Frontal cortex (tissue), 4 donors: Measurements from ENCODE around the gene EXOC3. TPM values are rescaled to one million over a fixed set of nuclear protein-coding genes. Genes with fewer than 3 reads are reported as not detected.
"Not testable (repeated sequence)": the region's sequence is repeated elsewhere in the genome, so short reads cannot be mapped to it uniquely, and the experiment has no call there.

ENCODE experiments used
- DNase-seq, 2 donors: peaks; one replicate each; pipeline ENCODE4 v3.0.0; 2012; ENCODE audit warnings: low spot score in 2 of 2
- FAIRE-seq: peaks from 2 replicates; lab custom pipeline; 2012; peaks lifted over from hg19 to GRCh38; lab: Jason Lieb, UNC
- total RNA-seq: library from RNA; depleted of rRNA; stranded (reverse); fragments of >200 nt; gene quantifications from one replicate; pipeline ENCODE4 v1.2.3, GENCODE V29; 2014
- donor health status: control.
- donor health status: control.
- donor health status: control.

Gene EXOC3
- total RNA-seq, 1 donor from 2014 or later: 22.4 TPM

GRCh38 chr5:493119-493701, 50.2 kb downstream of the EXOC3 start:
- DNase-seq (peak in 1 of 2 donors; percentile 69), FAIRE-seq (no peak)

- no peak for FAIRE-seq
These were observed 50.8 kb downstream of the EXOC3 start for GRCh38 chr5:493758-494157.

GRCh38 chr5:494667-495255, 51.8 kb downstream of the EXOC3 start:
- no peak for DNase-seq
- FAIRE-seq: no peak

More at GRCh38 chr5:493758-494157, 50.8 kb downstream of the EXOC3 start:
- DNase-seq: no peak

GRCh38 chr5:496028-496427, 53.1 kb downstream of the EXOC3 start:
- no peak for DNase-seq

GRCh38 chr5:497090-497700, 54.2 kb downstream of the EXOC3 start:
- no peak for FAIRE-seq
- no peak for DNase-seq

More at GRCh38 chr5:496028-496427, 53.1 kb downstream of the EXOC3 start:
- FAIRE-seq: no peak

GRCh38 chr5:497871-498509, 55.0 kb downstream of the EXOC3 start:
- DNase-seq (no peak), FAIRE-seq (no peak)

GRCh38 chr5:499233-500209, 56.5 kb downstream of the EXOC3 start:
- DNase-seq (no peak), FAIRE-seq (no peak)

GRCh38 chr5:500491-500890, 57.5 kb downstream of the EXOC3 start:
- DNase-seq (no peak), FAIRE-seq (no peak)

- FAIRE-seq (no peak), DNase-seq (no peak)
These were observed 58.3 kb downstream of the EXOC3 start for GRCh38 chr5:501105-501830.

- DNase-seq (no peak), FAIRE-seq (no peak)
These were observed 58.8 kb downstream of the EXOC3 start for GRCh38 chr5:501831-502184.

- FAIRE-seq (no peak), DNase-seq (no peak)
These were observed 59.5 kb downstream of the EXOC3 start for GRCh38 chr5:502325-503079.

GRCh38 chr5:504326-505154, 61.6 kb downstream of the EXOC3 start:
- DNase-seq (no peak), FAIRE-seq (no peak)

- no peak for DNase-seq
- FAIRE-seq: no peak
These were observed 63.1 kb downstream of the EXOC3 start for GRCh38 chr5:505951-506525.

- not testable (repeated sequence) for FAIRE-seq, DNase-seq
These were observed 65.1 kb downstream of the EXOC3 start for GRCh38 chr5:507986-508575.

GRCh38 chr5:509611-510185, 66.7 kb downstream of the EXOC3 start:
- no peak for DNase-seq
- FAIRE-seq: no peak

- DNase-seq (no peak), FAIRE-seq (no peak)
These were observed 67.5 kb downstream of the EXOC3 start for GRCh38 chr5:510521-510920.

- no peak for DNase-seq
- no peak for FAIRE-seq
These were observed 68.5 kb downstream of the EXOC3 start for GRCh38 chr5:511476-511875.
